HG03575 (cell line): ENCODE results near the gene LIME1.
"Not testable (repeated sequence)": the region's sequence is repeated elsewhere in the genome, so short reads cannot be mapped to it uniquely, and the experiment has no call there.

Source experiments
- ATAC-seq: cut with Tn5 transposase; IDR thresholded peaks from one replicate; pipeline ENCODE4 v1.9.1; 2021; ENCODE audit not compliant: unreplicated experiment, insufficient number of reproducible peaks, low FRiP score; ENCODE audit errors: extremely low read depth

Gene LIME1

GRCh38 chr20:63706027-63706695 lies 30.3 kb upstream of the LIME1 start:
- no peak for ATAC-seq

GRCh38 chr20:63706852-63707557 lies 29.5 kb upstream of the LIME1 start:
- no peak for ATAC-seq

- ATAC-seq = no peak
Measured at GRCh38 chr20:63707558-63708300, 28.7 kb upstream of the LIME1 start, which contains the start of the genes ARFRP1 and ZGPAT. Gene ARFRP1 (minus strand): TSS chr20:63707976. CDS start chr20:63707091, 885 bp downstream. Gene ZGPAT (plus strand): TSS chr20:63708039. CDS start chr20:63708581, 542 bp downstream.

- no peak for ATAC-seq
Measured at GRCh38 chr20:63708301-63709148, 27.9 kb upstream of the LIME1 start.

- ATAC-seq = no peak
Measured at GRCh38 chr20:63709149-63709527, 27.3 kb upstream of the LIME1 start.

GRCh38 chr20:63711085-63711645 lies 25.3 kb upstream of the LIME1 start:
- no peak for ATAC-seq

GRCh38 chr20:63712191-63712590 lies 24.3 kb upstream of the LIME1 start:
- no peak for ATAC-seq

GRCh38 chr20:63714858-63715257 lies 21.6 kb upstream of the LIME1 start:
- ATAC-seq = no peak

GRCh38 chr20:63718996-63719395 lies 17.5 kb upstream of the LIME1 start:
- no peak for ATAC-seq

GRCh38 chr20:63722967-63723622 lies 13.4 kb upstream of the LIME1 start:
- ATAC-seq = not testable (repeated sequence)

GRCh38 chr20:63730189-63730733 lies 6.2 kb upstream of the LIME1 start:
- ATAC-seq = not testable (repeated sequence)

- no peak for ATAC-seq
Measured at GRCh38 chr20:63731410-63731809, 5.1 kb upstream of the LIME1 start.

GRCh38 chr20:63732118-63733095 lies 4.1 kb upstream of the LIME1 start:
- ATAC-seq = no peak

GRCh38 chr20:63733117-63733516 lies 3.3 kb upstream of the LIME1 start:
- no peak for ATAC-seq

- no peak for ATAC-seq
Measured at GRCh38 chr20:63733579-63734081, 2.8 kb upstream of the LIME1 start.

GRCh38 chr20:63734111-63734945 lies 2.1 kb upstream of the LIME1 start:
- no peak for ATAC-seq
